Smooth muscle cell (in vitro differentiated cells): Measurements from ENCODE around the gene TRPC4. TPM values are rescaled to one million over a fixed set of nuclear protein-coding genes. Genes with fewer than 3 reads are reported as not detected.
A peak's percentile ranks its signal among the peaks of the same experiment; 100 is the strongest.

Source experiments
- DNase-seq: peaks from one replicate; lab custom pipeline; 2025; ENCODE audit not compliant: unreplicated experiment; lab: John Stamatoyannopoulos, UW
- H2AFZ ChIP-seq: fragments of 200-600 bp; sonication (generic); 2 replicates; pipeline ENCODE4 v1.6.0; 2016; ENCODE audit warnings: antibody characterized with exemption, low read depth, mild to moderate bottlenecking
- H3F3A ChIP-seq: fragments of 200-600 bp; sonication (generic); 2 replicates; pipeline ENCODE4 v1.6.0; 2017; ENCODE audit warnings: antibody characterized with exemption, low read depth
- H3K27ac ChIP-seq: fragments of 200-600 bp; sonication (generic); 2 replicates; pipeline ENCODE4 v1.5.1; 2016; ENCODE audit warnings: low read depth, mild to moderate bottlenecking
- H3K27me3 ChIP-seq: fragments of 200-600 bp; sonication (generic); 2 replicates; pipeline ENCODE4 v1.6.1; 2016; ENCODE audit warnings: low read depth, mild to moderate bottlenecking
- H3K36me3 ChIP-seq: fragments of 200-600 bp; sonication (generic); 2 replicates; pipeline ENCODE4 v1.5.1; 2016; ENCODE audit warnings: low read depth
- H3K4me1 ChIP-seq: fragments of 200-600 bp; sonication (generic); 2 replicates; pipeline ENCODE4 v1.5.1; 2016; ENCODE audit warnings: low read depth
- H3K4me2 ChIP-seq: fragments of 200-600 bp; sonication (generic); 2 replicates; pipeline ENCODE4 v1.6.0; 2016; ENCODE audit warnings: mild to moderate bottlenecking
- H3K4me3 ChIP-seq: fragments of 200-600 bp; sonication (generic); 2 replicates; pipeline ENCODE4 v1.5.1; 2016; ENCODE audit warnings: mild to moderate bottlenecking
- H3K79me2 ChIP-seq: fragments of 200-600 bp; sonication (generic); 2 replicates; pipeline ENCODE4 v1.6.0; 2016; ENCODE audit warnings: low read depth, mild to moderate bottlenecking
- H3K9ac ChIP-seq: fragments of 200-600 bp; sonication (generic); 2 replicates; pipeline ENCODE4 v1.6.0; 2016; ENCODE audit warnings: low read depth
- H3K9me3 ChIP-seq: fragments of 200-600 bp; sonication (generic); replicated peaks from 2 replicates; pipeline ENCODE4 v1.5.1; 2016; ENCODE audit warnings: low read depth
- H4K20me1 ChIP-seq: fragments of 200-600 bp; sonication (generic); 2 replicates; pipeline ENCODE4 v1.6.0; 2016; ENCODE audit warnings: low read depth
- WGBS: methylation state at CpG from one replicate; pipeline ENCODE4 v1.1.7; 2016; ENCODE audit warnings: low lambda C conversion rate; 5-methylcytosine and 5-hydroxymethylcytosine counted together
- polyA plus RNA-seq: library from polyadenylated mRNA; unstranded; fragments of >200 nt; fragmentation: Nextera tagmentation; extraction: Ambion mirVana; gene quantifications from 2 replicates; pipeline ENCODE4 v1.2.1, GENCODE V29; 2016
- total RNA-seq: library from RNA; depleted of rRNA; stranded (reverse); fragments of >200 nt; gene quantifications from 2 replicates; pipeline ENCODE4 v1.2.3, GENCODE V29; 2014
- TF ChIP-seq, protein P1 (sequence below): fragments of 200-600 bp; sonication (generic); IDR thresholded peaks from 2 replicates; pipeline ENCODE4 v1.5.1; 2017; ENCODE audit warnings: borderline replicate concordance, mild to moderate bottlenecking, antibody characterized with exemption; ENCODE audit not compliant: insufficient read depth, poor library complexity, severe bottlenecking

TRPC4 gene
- total and polyA plus RNA-seq, 2 experiments from 2014 or later: 0.09 TPM; not detected in 1

DNA sequence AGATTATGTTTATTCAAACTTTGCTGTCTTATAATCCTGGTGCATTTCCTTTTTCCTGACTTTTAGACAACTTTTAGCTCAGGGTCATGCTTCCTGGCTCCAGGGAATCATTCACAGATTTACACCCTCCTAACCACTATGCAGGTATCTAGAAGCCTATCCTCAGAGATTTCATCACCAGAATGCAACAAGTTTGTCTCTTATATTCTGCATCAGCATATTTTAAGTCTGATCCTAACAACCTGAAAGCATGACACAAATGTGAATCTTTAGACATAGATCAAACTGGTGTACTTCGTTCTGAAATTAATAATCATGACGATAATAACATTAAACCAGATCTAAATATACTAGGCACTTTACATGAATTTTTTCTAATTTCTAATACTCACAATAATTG, 100.0 kb downstream of the TRPC4 start:
- Histone ChIP-seq H3K36me3 (no peaks in the 10 kb centered on the region), H3K4me3 (no peak overlapping the region), H3K9ac (no peak overlapping the region), H3K4me1 (no peaks in the 10 kb centered on the region), H3F3A (no peaks in the 10 kb centered on the region), H2AFZ (no peak overlapping the region), H3K27ac (no peak overlapping the region), H3K4me2 (no peak overlapping the region), H3K9me3 (no peaks in the 10 kb centered on the region), H4K20me1 (no peaks in the 10 kb centered on the region), H3K27me3 (no peaks in the 10 kb centered on the region), H3K79me2 (no peaks in the 10 kb centered on the region)
- 95% methylated on average over 2 of the region's 2 CpGs for WGBS
- no peak for DNase-seq
- TF ChIP-seq, protein P1, sequence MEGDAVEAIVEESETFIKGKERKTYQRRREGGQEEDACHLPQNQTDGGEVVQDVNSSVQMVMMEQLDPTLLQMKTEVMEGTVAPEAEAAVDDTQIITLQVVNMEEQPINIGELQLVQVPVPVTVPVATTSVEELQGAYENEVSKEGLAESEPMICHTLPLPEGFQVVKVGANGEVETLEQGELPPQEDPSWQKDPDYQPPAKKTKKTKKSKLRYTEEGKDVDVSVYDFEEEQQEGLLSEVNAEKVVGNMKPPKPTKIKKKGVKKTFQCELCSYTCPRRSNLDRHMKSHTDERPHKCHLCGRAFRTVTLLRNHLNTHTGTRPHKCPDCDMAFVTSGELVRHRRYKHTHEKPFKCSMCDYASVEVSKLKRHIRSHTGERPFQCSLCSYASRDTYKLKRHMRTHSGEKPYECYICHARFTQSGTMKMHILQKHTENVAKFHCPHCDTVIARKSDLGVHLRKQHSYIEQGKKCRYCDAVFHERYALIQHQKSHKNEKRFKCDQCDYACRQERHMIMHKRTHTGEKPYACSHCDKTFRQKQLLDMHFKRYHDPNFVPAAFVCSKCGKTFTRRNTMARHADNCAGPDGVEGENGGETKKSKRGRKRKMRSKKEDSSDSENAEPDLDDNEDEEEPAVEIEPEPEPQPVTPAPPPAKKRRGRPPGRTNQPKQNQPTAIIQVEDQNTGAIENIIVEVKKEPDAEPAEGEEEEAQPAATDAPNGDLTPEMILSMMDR: no peak

- no peak overlapping the region for H3K27ac ChIP-seq
- no peaks in the 10 kb centered on the region for H3K27me3 ChIP-seq
- no peak overlapping the region for H3K4me2 ChIP-seq
- no peak overlapping the region for H2AFZ ChIP-seq
- H3K9me3 ChIP-seq: no peaks in the 10 kb centered on the region
- no peak for DNase-seq
- WGBS: 81% methylated on average over 2 of the region's 2 CpGs
- no peaks in the 10 kb centered on the region for H3K4me1 ChIP-seq
- H4K20me1 ChIP-seq: no peaks in the 10 kb centered on the region
- no peaks in the 10 kb centered on the region for H3F3A ChIP-seq
- H3K4me3 ChIP-seq: no peak overlapping the region
- TF ChIP-seq, protein P1: peak; percentile 25
- H3K79me2 ChIP-seq: no peaks in the 10 kb centered on the region
- no peak overlapping the region for H3K9ac ChIP-seq
- no peaks in the 10 kb centered on the region for H3K36me3 ChIP-seq
These were observed 100.5 kb downstream of the TRPC4 start for GRCh38 chr13:37769078-37769477.

DNA sequence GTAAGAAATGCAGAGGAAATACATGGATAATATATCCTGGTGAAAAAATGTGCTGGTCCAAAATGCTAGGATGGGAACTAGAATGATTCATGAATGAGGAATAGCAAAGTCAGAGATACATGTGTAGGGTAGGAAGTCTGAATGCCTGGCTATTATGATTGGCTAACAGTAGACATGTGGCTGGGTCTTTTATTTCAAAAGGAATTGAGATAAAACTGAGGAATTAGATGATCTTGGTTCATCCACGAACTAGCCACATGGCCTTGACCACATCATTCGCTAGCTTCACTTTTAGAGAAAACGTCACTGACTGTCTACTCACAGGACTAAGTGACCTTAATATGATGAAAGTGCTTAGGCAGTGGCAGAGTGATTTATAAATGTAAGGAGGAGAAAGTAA, 103.1 kb downstream of the TRPC4 start:
- DNase-seq: no peak
- no peak overlapping the region for H3K9ac ChIP-seq
- 91% methylated on average over 3 of the region's 3 CpGs for WGBS
- H4K20me1 ChIP-seq: no peaks in the 10 kb centered on the region
- no peaks in the 10 kb centered on the region for H3K4me1 ChIP-seq
- H3K4me2 ChIP-seq: no peak overlapping the region
- no peaks in the 10 kb centered on the region for H3K36me3 ChIP-seq
- H3K4me3 ChIP-seq: no peak overlapping the region
- H3F3A ChIP-seq: no peaks in the 10 kb centered on the region
- H3K27me3 ChIP-seq: no peaks in the 10 kb centered on the region
- no peak overlapping the region for H2AFZ ChIP-seq
- H3K27ac ChIP-seq: no peak overlapping the region
- TF ChIP-seq, protein P1: no peak
- H3K79me2 ChIP-seq: no peaks in the 10 kb centered on the region
- no peaks in the 10 kb centered on the region for H3K9me3 ChIP-seq

DNA sequence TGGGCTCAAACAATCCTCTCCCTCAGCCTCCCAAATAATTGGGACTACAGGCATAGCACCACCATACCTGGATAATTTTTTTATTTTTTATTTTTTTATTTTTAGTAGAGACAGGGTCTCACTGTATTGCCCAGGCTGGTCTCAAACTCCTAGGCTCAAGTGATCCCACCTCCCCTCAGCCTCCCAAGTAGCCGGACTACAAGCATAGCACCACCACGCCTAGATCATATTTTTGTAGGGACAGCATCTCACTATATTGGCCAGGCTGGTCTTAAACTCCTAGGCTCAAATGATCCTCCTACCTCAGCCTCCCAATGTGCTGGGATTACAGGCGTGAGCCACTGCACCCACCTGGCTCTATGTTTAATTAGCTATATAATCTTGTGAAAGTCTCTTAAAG, 114.2 kb downstream of the TRPC4 start:
- 78% methylated on average over 3 of the region's 3 CpGs for WGBS
- H3K27ac ChIP-seq: no peak overlapping the region
- no peaks in the 10 kb centered on the region for H4K20me1 ChIP-seq
- no peaks in the 10 kb centered on the region for H3K36me3 ChIP-seq
- H3K4me2 ChIP-seq: no peak overlapping the region
- H3K79me2 ChIP-seq: no peaks in the 10 kb centered on the region
- H2AFZ ChIP-seq: no peak overlapping the region
- no peaks in the 10 kb centered on the region for H3F3A ChIP-seq
- no peak overlapping the region for H3K4me3 ChIP-seq
- no peak for DNase-seq
- TF ChIP-seq, protein P1: no peak
- no peaks in the 10 kb centered on the region for H3K27me3 ChIP-seq
- H3K4me1 ChIP-seq: peaks cover 3% of the 10 kb centered on the region
- no peaks in the 10 kb centered on the region for H3K9me3 ChIP-seq
- no peak overlapping the region for H3K9ac ChIP-seq
